ENCODE data around the gene NRSN1. TPM values are rescaled to one million over a fixed set of nuclear protein-coding genes. Genes with fewer than 3 reads are reported as not detected.

NRSN1 gene
- total and polyA plus RNA-seq, 9 donors = 0.13 TPM; not detected in 8

- no peak for TF ChIP-seq EP300 (IDR thresholded peaks at IDR 0.05)
- TF ChIP-seq POLR2A (IDR thresholded peaks at IDR 0.05) = no peak
- no peak for TF ChIP-seq CTCF (IDR thresholded peaks at IDR 0.05)
- no peaks in the 10 kb centered on the region for H3K4me1 ChIP-seq (ENCODE audit: insufficient read depth)
- H3K27me3 ChIP-seq = no peaks in the 10 kb centered on the region
- WGBS, 3 donors = 74 to 81% (median 77%) methylated on average over 6 of the region's 6 CpGs
- no peak overlapping the region for H3K27ac ChIP-seq
- H3K4me3 ChIP-seq = no peak overlapping the region
- intact Hi-C loops (cut with DNase I) = no loop called here
- no peaks in the 10 kb centered on the region for H3K9me3 ChIP-seq
- H3K36me3 ChIP-seq = no peaks in the 10 kb centered on the region
- DNase-seq = no peak
Observed at GRCh38 chr6:24108056-24108455, 18.0 kb upstream of the NRSN1 start.

GRCh38 chr6:24110417-24110816 is 15.6 kb upstream of the NRSN1 start:
- Histone ChIP-seq H3K9me3 (no peaks in the 10 kb centered on the region), H3K27ac (no peak overlapping the region), H3K4me3 (no peak overlapping the region), H3K27me3 (no peaks in the 10 kb centered on the region), H3K36me3 (no peaks in the 10 kb centered on the region), H3K4me1 (ENCODE audit: insufficient read depth) (no peaks in the 10 kb centered on the region)
- TF ChIP-seq POLR2A (IDR thresholded peaks at IDR 0.05) (no peak), CTCF (IDR thresholded peaks at IDR 0.05) (no peak), EP300 (IDR thresholded peaks at IDR 0.05) (no peak)
- WGBS, 3 donors = 0 to 3% (median 0%) methylated on average over 1 of the region's 1 CpG
- intact Hi-C loops (cut with DNase I) = no loop called here
- no peak for DNase-seq

- Histone ChIP-seq H3K36me3 (no peaks in the 10 kb centered on the region), H3K9me3 (no peaks in the 10 kb centered on the region), H3K27ac (no peak overlapping the region), H3K4me1 (ENCODE audit: insufficient read depth) (no peaks in the 10 kb centered on the region), H3K27me3 (no peaks in the 10 kb centered on the region), H3K4me3 (no peak overlapping the region)
- DNase-seq = no peak
- no peak for TF ChIP-seq EP300 (IDR thresholded peaks at IDR 0.05)
- no peak for TF ChIP-seq CTCF (IDR thresholded peaks at IDR 0.05)
- no peak for TF ChIP-seq POLR2A (IDR thresholded peaks at IDR 0.05)
- intact Hi-C loops (cut with DNase I) = no loop called here
Observed at GRCh38 chr6:24113891-24114290, 12.1 kb upstream of the NRSN1 start.

GRCh38 chr6:24117021-24117420 is 9.0 kb upstream of the NRSN1 start:
- H3K27me3 ChIP-seq = no peaks in the 10 kb centered on the region
- no peaks in the 10 kb centered on the region for H3K36me3 ChIP-seq
- H3K4me1 ChIP-seq (ENCODE audit: insufficient read depth) = no peaks in the 10 kb centered on the region
- DNase-seq = no peak
- WGBS, 3 donors = 80 to 88% (median 81%) methylated on average over 2 of the region's 2 CpGs
- H3K9me3 ChIP-seq = no peaks in the 10 kb centered on the region
- no peak overlapping the region for H3K27ac ChIP-seq
- intact Hi-C loops (cut with DNase I) = no loop called here
- H3K4me3 ChIP-seq = no peak overlapping the region
- TF ChIP-seq CTCF (IDR thresholded peaks at IDR 0.05) = no peak

GRCh38 chr6:24122139-24122538 is 3.9 kb upstream of the NRSN1 start:
- no peaks in the 10 kb centered on the region for H3K9me3 ChIP-seq
- H3K27ac ChIP-seq = no peak overlapping the region
- intact Hi-C loops (cut with DNase I) = no loop called here
- 39 to 51% (median 47%) methylated on average over 7 of the region's 7 CpGs for WGBS, 3 donors
- H3K36me3 ChIP-seq = no peaks in the 10 kb centered on the region
- peaks cover 1% of the 10 kb centered on the region for H3K4me1 ChIP-seq (ENCODE audit: insufficient read depth)
- no peak for TF ChIP-seq EP300 (IDR thresholded peaks at IDR 0.05)
- TF ChIP-seq POLR2A (IDR thresholded peaks at IDR 0.05) = no peak
- no peak for TF ChIP-seq CTCF (IDR thresholded peaks at IDR 0.05)
- no peak for DNase-seq
- H3K4me3 ChIP-seq = no peak overlapping the region
- H3K27me3 ChIP-seq = no peaks in the 10 kb centered on the region
